HFFc6 (cell line): ENCODE measurements around the gene TNFRSF1A. TPM values are rescaled to one million over a fixed set of nuclear protein-coding genes. Genes with fewer than 3 reads are reported as not detected.
A peak's percentile ranks its signal among the peaks of the same experiment; 100 is the strongest.

Source experiments
- DNase-seq: peaks from one replicate; pipeline ENCODE4 v3.0.0-alpha.2; 2018
- H3K27ac Mint-ChIP-seq: 2 replicates; pipeline ENCODE4 v1.8.0; 2020; ENCODE audit warnings: mild to moderate bottlenecking, mixed read lengths
- H3K27me3 Mint-ChIP-seq: 2 replicates; pipeline ENCODE4 v1.8.0; 2021; ENCODE audit warnings: mild to moderate bottlenecking, moderate library complexity, mixed read lengths; ENCODE audit not compliant: insufficient read depth
- H3K36me3 Mint-ChIP-seq: 2 replicates; pipeline ENCODE4 v1.8.0; 2021; ENCODE audit warnings: low read depth, mixed read lengths
- H3K4me1 Mint-ChIP-seq: 2 replicates; pipeline ENCODE4 v1.8.0; 2020; ENCODE audit warnings: low read depth, mixed read lengths
- H3K4me3 Mint-ChIP-seq: 2 replicates; pipeline ENCODE4 v1.8.0; 2020; ENCODE audit warnings: mild to moderate bottlenecking, moderate library complexity, mixed read lengths
- H3K9me3 Mint-ChIP-seq: 2 replicates; pipeline ENCODE4 v1.8.0; 2020; ENCODE audit warnings: mild to moderate bottlenecking, mixed read lengths
- total RNA-seq, 6 experiments: library from RNA; stranded (reverse); fragmentation: NEBNext Ultra II Directional; extraction: Animal tissue kit (Norgen Biotek cat#: 25700); gene quantifications; 2 replicates in 1 of 6; 3 replicates in 5 of 6; pipeline ENCODE4 v1.2.3, GENCODE V29; 2021
- TF ChIP-seq, protein P1 (sequence below): fragments of 200-600 bp; sonication (generic); IDR thresholded peaks from 2 replicates; pipeline ENCODE4 v1.5.0; 2021; ENCODE audit warnings: antibody characterized with exemption, mild to moderate bottlenecking

TNFRSF1A gene
- total RNA-seq, 6 experiments from 2014 or later = 105 to 122 (median 112) TPM

DNA sequence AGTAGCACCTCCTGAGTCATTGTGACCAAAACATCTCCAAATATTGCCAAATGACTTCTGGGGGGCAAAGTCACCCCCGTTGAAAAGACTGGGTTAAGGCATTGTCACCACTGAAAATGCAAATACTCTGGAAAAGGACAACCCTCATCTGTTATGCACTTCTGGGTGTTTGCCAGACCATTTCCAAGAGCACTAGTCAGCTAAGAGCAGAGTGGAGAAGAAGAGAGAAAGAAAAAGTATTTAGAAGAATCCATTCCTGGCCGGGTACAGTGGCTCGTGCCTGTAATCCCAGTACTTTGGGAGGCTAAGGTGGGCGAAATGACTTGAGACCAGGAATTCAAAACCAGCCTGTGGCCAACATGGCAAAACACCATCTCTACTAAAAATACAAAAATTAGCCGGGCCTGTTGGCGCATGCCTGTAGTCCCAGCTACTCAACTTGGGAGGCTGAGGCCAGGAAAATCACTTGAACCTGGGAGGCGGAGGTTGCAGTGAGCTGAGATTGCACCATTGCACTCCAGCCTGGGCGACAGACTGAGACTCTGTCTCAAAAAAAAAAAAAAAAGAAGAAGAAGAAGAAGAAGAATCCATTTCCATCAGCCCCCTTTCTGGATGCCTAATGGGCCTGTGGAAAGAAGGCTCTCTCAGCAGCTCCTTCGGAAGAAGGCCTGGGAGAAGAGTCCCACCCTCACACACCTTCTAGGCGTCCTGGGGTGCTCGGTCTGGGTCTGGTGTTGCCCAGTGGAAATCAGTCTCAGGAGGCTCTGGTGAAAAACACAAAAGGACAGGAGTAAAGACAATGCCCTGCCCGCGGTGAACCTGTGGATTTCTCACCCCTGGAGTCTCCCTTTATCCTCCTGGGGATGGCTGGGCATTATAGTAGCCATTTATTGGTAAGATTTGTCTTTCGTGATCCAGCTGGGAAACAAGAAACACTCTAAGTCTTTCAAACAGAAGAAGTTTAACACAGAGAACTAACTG is 38.6 kb upstream of the TNFRSF1A start:
- Mint-ChIP-seq H3K4me3 (no peak overlapping the region), H3K27ac (no peak overlapping the region), H3K27me3 (peaks cover 1% of the 10 kb centered on the region), H3K36me3 (no peaks in the 10 kb centered on the region), H3K9me3 (no peaks in the 10 kb centered on the region), H3K4me1 (peaks cover 37% of the 10 kb centered on the region)
- TF ChIP-seq, protein P1, sequence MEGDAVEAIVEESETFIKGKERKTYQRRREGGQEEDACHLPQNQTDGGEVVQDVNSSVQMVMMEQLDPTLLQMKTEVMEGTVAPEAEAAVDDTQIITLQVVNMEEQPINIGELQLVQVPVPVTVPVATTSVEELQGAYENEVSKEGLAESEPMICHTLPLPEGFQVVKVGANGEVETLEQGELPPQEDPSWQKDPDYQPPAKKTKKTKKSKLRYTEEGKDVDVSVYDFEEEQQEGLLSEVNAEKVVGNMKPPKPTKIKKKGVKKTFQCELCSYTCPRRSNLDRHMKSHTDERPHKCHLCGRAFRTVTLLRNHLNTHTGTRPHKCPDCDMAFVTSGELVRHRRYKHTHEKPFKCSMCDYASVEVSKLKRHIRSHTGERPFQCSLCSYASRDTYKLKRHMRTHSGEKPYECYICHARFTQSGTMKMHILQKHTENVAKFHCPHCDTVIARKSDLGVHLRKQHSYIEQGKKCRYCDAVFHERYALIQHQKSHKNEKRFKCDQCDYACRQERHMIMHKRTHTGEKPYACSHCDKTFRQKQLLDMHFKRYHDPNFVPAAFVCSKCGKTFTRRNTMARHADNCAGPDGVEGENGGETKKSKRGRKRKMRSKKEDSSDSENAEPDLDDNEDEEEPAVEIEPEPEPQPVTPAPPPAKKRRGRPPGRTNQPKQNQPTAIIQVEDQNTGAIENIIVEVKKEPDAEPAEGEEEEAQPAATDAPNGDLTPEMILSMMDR = no peak
- DNase-seq = peak; percentile 46

DNA sequence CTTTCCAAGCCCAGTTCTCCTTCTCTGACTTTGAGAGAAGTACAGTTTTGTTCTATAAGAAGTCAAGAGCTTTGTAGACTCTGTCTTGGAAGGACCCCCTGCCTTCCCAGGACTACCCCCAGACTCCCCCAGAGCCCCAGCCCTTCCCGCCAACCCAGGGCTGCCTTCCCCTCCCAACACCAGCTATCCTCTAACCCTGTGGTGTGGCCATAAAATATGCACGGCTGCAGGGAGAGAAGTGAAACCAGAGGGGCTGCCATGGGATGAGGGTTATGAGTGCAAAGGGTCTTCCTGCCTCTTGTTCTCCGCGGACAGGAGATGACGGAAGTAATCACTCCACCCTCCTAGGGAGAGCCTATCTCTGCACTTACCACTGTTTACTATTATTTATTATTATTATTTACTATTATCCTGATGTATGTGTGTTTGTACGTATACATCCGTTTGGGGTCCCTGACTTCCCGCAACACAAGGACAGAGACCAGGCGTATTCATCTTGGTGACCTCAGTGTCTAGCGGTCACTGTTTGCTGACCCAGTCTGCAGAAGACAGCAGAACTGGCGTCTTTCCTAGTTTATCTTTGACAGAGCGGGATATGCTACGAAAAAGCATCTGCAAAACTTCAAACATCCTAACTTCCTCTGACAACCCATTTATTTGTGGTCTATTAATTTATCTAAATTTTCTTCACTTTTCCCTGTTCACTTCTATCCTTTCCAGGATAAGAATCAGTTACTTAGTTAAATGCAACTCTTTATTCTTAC is 37.0 kb upstream of the TNFRSF1A start:
- DNase-seq = no peak
- no peaks in the 10 kb centered on the region for H3K36me3 Mint-ChIP-seq
- H3K27me3 Mint-ChIP-seq = peaks cover 1% of the 10 kb centered on the region
- H3K4me3 Mint-ChIP-seq = no peak overlapping the region
- H3K27ac Mint-ChIP-seq = no peak overlapping the region
- peaks cover 27% of the 10 kb centered on the region for H3K4me1 Mint-ChIP-seq
- TF ChIP-seq, protein P1 = no peak
- no peaks in the 10 kb centered on the region for H3K9me3 Mint-ChIP-seq

DNA sequence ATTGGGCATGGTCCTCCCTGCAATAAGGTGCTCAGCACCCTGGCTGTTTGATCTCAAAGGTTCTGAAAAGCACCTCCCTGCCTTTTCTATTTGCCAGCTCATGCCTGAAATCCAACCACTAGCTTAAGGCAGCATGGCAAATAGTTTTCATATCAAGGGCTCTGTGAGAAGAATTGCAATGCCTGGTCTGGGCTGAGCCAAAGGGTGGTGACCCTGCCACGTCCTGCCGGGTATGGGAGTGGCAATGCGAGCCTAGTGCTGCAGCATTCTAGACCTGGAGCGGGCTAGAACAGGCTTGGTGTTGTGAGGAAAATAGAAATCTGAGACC is 35.8 kb upstream of the TNFRSF1A start:
- H3K27ac Mint-ChIP-seq = no peak overlapping the region
- no peaks in the 10 kb centered on the region for H3K9me3 Mint-ChIP-seq
- no peak for DNase-seq
- peaks cover 1% of the 10 kb centered on the region for H3K27me3 Mint-ChIP-seq
- H3K4me3 Mint-ChIP-seq = no peak overlapping the region
- no peaks in the 10 kb centered on the region for H3K36me3 Mint-ChIP-seq
- H3K4me1 Mint-ChIP-seq = peaks cover 34% of the 10 kb centered on the region
- TF ChIP-seq, protein P1 = no peak

DNA sequence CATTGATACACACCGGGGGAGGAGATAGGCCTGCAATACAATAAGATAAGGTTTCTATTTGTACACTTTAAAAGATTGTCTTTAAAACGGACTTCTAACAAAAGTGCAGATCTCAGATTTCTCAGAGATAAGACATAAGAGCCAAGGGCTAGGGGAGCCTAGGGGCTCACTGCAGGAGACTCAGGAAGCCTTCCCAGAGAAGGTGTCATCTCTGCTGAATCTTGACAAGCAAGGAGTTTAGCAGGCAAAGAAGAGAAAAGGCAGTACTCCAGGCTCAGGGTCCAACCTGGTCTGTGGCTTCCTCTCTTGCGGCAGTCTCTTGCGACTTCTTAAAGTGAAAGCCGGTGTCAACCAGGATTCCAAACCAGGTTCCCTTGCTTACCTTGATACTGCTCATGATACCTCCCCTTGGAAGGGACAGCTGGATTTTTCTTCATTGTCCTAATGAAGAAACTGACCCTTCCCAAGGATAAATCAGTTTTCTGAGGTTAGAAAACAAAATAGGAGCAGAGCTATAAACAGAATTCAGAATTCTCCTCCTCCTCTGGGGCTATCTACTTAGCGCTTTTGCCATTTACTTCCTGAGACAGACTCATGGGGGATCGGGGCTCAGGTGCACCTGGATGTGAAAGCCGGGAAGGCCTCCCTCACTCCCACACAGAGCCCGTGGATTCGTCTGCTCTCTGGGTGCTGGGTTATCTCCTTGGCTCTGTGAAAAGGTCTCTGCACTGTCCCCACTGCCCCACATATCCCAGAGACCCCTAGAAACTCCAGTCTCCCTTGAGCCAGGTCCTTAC is 35.2 kb upstream of the TNFRSF1A start:
- DNase-seq = no peak
- H3K27ac Mint-ChIP-seq = peak overlapping the region; percentile 63; the same call in 1 of the 2 replicates
- H3K27me3 Mint-ChIP-seq = peaks cover 1% of the 10 kb centered on the region
- H3K36me3 Mint-ChIP-seq = no peaks in the 10 kb centered on the region
- no peaks in the 10 kb centered on the region for H3K9me3 Mint-ChIP-seq
- H3K4me3 Mint-ChIP-seq = no peak overlapping the region
- peaks cover 40% of the 10 kb centered on the region for H3K4me1 Mint-ChIP-seq
- TF ChIP-seq, protein P1 = no peak

DNA sequence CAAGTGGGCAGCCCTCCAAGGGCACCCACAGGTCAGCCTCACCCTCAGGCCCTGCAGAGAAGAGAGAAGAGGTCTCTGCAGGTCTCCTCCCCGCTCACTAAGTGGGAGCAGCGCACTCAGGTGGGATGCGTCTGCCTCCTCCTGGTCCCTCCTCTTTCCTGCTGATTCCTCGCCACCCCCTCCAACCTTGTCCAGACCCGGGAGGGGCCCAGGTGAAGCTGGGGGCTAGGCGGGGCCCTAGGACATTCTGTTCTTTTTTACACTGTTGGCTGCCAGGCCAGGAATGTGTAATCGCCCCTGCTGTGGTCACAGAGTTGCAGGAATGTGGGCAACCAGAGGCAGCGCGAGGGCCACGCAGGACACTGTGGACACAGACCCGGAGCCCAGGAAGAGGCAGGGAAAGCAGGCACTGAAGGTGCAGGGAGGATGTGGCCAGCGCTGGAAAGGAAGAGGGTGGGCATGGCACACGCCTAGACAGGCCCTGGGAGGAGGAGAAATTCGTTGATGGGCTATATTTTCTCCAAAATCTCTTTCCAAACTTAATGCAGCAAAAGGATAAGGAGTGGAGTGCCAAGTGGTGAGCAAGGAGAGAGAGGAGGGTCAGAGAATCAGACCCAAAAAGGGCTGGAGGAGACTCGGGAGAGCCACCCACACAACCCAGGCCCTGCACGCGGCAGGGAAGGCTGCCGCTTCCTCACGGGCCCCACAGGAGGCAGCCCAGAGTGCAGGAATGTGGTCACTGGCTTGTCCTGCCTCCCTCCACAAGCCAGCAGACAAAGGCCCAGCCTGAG is 34.4 kb upstream of the TNFRSF1A start:
- no peak overlapping the region for H3K4me3 Mint-ChIP-seq
- H3K9me3 Mint-ChIP-seq = no peaks in the 10 kb centered on the region
- no peaks in the 10 kb centered on the region for H3K36me3 Mint-ChIP-seq
- peaks cover 1% of the 10 kb centered on the region for H3K27me3 Mint-ChIP-seq
- H3K27ac Mint-ChIP-seq = peak overlapping the region; percentile 63
- DNase-seq = peak; percentile 10
- TF ChIP-seq, protein P1 = peak; percentile 47
- peaks cover 47% of the 10 kb centered on the region for H3K4me1 Mint-ChIP-seq
